Neural progenitor cell (in vitro differentiated cells): ENCODE results near the gene LRP1.

Experiments used
- EZH2 ChIP-seq: fragments of 200-600 bp; sonication (generic); IDR thresholded peaks from 2 replicates; pipeline ENCODE4 v1.6.1; 2017; ENCODE audit warnings: antibody characterized with exemption, mild to moderate bottlenecking, moderate library complexity
- EZH2phosphoT487 ChIP-seq: fragments of 200-600 bp; sonication (generic); IDR thresholded peaks from 2 replicates; pipeline ENCODE4 v1.6.1; 2017; ENCODE audit warnings: antibody characterized with exemption
- TF ChIP-seq, protein P1 (sequence below): fragments of 200-600 bp; sonication (generic); IDR thresholded peaks from 2 replicates; pipeline ENCODE4 v1.5.1; 2017; ENCODE audit warnings: antibody characterized with exemption, mild to moderate bottlenecking

GRCh38 chr12:57240066-57240921 lies 112.0 kb downstream of the LRP1 start:
- TF ChIP-seq, protein P1, sequence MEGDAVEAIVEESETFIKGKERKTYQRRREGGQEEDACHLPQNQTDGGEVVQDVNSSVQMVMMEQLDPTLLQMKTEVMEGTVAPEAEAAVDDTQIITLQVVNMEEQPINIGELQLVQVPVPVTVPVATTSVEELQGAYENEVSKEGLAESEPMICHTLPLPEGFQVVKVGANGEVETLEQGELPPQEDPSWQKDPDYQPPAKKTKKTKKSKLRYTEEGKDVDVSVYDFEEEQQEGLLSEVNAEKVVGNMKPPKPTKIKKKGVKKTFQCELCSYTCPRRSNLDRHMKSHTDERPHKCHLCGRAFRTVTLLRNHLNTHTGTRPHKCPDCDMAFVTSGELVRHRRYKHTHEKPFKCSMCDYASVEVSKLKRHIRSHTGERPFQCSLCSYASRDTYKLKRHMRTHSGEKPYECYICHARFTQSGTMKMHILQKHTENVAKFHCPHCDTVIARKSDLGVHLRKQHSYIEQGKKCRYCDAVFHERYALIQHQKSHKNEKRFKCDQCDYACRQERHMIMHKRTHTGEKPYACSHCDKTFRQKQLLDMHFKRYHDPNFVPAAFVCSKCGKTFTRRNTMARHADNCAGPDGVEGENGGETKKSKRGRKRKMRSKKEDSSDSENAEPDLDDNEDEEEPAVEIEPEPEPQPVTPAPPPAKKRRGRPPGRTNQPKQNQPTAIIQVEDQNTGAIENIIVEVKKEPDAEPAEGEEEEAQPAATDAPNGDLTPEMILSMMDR: no peak
- peak; percentile 95 for TF ChIP-seq EZH2
- TF ChIP-seq EZH2phosphoT487: peak; percentile 82
